HUES6 (cell line): ENCODE data around the gene BCAR3.

Experiments
- H3K27ac ChIP-seq: 2 replicates; pipeline ENCODE4 v1.7.0; 2013; ENCODE audit warnings: low read depth, mild to moderate bottlenecking, low read length, inconsistent platforms
- H3K27me3 ChIP-seq: 2 replicates; pipeline ENCODE4 v1.6.1; 2013; ENCODE audit warnings: low read length; ENCODE audit not compliant: control insufficient read depth, insufficient read depth
- H3K36me3 ChIP-seq: 2 replicates; pipeline ENCODE4 v1.6.1; 2013; ENCODE audit warnings: low read length; ENCODE audit not compliant: control insufficient read depth, insufficient read depth
- H3K4me1 ChIP-seq: 2 replicates; pipeline ENCODE4 v1.6.1; 2013; ENCODE audit warnings: low read length; ENCODE audit not compliant: control insufficient read depth, insufficient read depth
- H3K4me3 ChIP-seq: 2 replicates; pipeline ENCODE4 v1.5.1; 2013; ENCODE audit warnings: low read depth, low read length
- H3K9ac ChIP-seq: one replicate; pipeline ENCODE4 v1.6.1; 2013; ENCODE audit warnings: mild to moderate bottlenecking, low read length
- H3K9me3 ChIP-seq: 2 replicates; pipeline ENCODE4 v1.6.1; 2013; ENCODE audit warnings: low read depth, low read length; ENCODE audit not compliant: control insufficient read depth, insufficient read depth

Gene BCAR3

GRCh38 chr1:93531193-93531592 is 150.4 kb downstream of the BCAR3 start:
- no peak overlapping the region for H3K27ac ChIP-seq
- H3K9ac ChIP-seq = no peak overlapping the region
- H3K27me3 ChIP-seq = no peaks in the 10 kb centered on the region
- H3K36me3 ChIP-seq = peaks cover 70% of the 10 kb centered on the region
- 0 out of 2 replicates have a peak, but pooled peaks cover 1% of the 10 kb centered on the region for H3K4me1 ChIP-seq
- H3K4me3 ChIP-seq = no peak overlapping the region
- no peaks in the 10 kb centered on the region for H3K9me3 ChIP-seq

DNA sequence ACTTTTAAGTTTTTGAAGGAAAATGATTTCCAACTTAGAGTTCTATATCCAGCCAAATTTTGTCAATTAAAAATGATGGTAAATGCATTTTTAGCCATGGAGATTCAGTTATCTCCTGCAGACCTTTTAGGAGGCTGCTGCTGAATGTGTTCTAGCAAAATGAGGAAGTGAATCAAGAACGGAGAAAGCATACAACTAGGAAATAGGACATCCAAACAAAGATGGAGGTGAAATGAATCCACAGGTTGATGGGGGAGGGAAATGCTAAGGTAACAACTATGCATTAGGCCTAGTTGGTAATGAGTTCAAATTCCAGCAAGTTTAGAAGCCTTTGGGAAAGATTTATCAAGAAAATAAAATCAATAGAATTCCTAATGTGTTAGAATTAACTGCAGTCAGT is 153.2 kb downstream of the BCAR3 start:
- no peak overlapping the region for H3K27ac ChIP-seq
- H3K4me3 ChIP-seq = no peak overlapping the region
- no peaks in the 10 kb centered on the region for H3K9me3 ChIP-seq
- 0 out of 2 replicates have a peak, but pooled peaks cover 4% of the 10 kb centered on the region for H3K4me1 ChIP-seq
- H3K27me3 ChIP-seq = no peaks in the 10 kb centered on the region
- H3K9ac ChIP-seq = no peak overlapping the region
- peaks cover 63% of the 10 kb centered on the region for H3K36me3 ChIP-seq

GRCh38 chr1:93526431-93526830 is 155.2 kb downstream of the BCAR3 start:
- no peak overlapping the region for H3K9ac ChIP-seq
- no peak overlapping the region for H3K4me3 ChIP-seq
- H3K27ac ChIP-seq = no peak overlapping the region
- H3K9me3 ChIP-seq = no peaks in the 10 kb centered on the region
- H3K36me3 ChIP-seq = peaks cover 67% of the 10 kb centered on the region
- no peaks in the 10 kb centered on the region for H3K27me3 ChIP-seq
- 0 out of 2 replicates have a peak, but pooled peaks cover 4% of the 10 kb centered on the region for H3K4me1 ChIP-seq

DNA sequence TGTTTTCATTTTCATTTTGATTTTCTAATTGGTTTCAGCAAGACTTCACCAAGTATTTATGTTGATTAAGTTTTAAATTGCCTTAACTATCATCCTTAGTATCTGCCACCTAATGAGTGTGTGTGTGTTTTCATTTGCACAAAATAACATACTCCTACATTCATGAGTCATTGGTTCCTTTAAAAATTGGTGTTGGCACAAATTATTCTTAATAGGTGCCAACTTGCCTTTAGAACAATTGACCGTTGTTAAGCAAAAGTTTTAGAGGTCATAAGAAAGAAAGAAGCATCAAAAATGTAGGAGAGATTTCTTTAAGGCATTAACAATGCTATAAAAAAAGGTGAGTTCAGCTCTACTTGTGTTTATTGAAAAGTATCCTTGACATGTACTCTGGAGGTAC is 156.2 kb downstream of the BCAR3 start:
- Histone ChIP-seq H3K27ac (no peak overlapping the region), H3K4me3 (no peak overlapping the region), H3K4me1 (0 out of 2 replicates have a peak, but pooled peaks cover 4% of the 10 kb centered on the region), H3K9me3 (no peaks in the 10 kb centered on the region), H3K36me3 (peaks cover 64% of the 10 kb centered on the region), H3K27me3 (no peaks in the 10 kb centered on the region), H3K9ac (no peak overlapping the region)

DNA sequence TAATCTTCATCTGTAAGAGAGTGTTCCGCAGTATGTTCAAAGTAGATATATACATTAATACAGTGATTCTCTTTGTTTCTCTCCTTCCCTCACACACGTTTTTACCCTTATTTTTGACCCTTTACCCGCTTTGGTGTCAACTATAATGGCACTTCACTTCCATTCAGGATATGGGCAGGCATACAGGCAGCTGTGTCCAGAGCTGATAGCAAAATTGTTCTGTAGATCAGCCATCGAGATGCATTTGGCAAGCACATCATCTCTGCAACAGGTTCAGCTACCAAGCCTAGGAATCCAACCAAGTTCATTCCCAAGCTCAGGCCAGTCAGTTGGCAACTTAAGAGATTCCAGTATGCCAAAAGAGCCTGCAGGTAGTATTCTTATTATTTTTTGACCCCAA is 158.9 kb downstream of the BCAR3 start:
- peaks cover 41% of the 10 kb centered on the region for H3K36me3 ChIP-seq
- no peak overlapping the region for H3K27ac ChIP-seq
- 0 out of 2 replicates have a peak, but pooled peaks cover 4% of the 10 kb centered on the region for H3K4me1 ChIP-seq
- no peak overlapping the region for H3K4me3 ChIP-seq
- no peaks in the 10 kb centered on the region for H3K9me3 ChIP-seq
- no peaks in the 10 kb centered on the region for H3K27me3 ChIP-seq
- H3K9ac ChIP-seq = no peak overlapping the region

DNA sequence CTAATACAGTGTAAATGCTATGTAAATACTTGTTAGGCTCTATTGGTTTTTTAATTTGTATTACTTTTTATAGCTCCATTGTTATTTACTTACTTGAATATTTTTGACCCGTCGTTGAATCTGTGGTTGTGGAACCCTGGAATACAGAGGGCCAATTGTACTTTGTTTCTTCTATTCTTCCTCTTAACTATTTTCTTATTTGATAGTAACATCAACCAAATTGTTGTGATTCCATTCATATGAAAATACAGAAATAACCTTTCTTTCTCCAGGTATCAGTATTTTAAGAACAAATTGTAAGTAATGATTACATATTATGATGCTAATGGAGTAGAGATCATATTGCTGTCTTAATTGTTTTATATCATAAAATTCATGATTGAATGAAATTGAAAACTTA is 160.0 kb downstream of the BCAR3 start:
- Histone ChIP-seq H3K27ac (no peak overlapping the region), H3K27me3 (no peaks in the 10 kb centered on the region), H3K9ac (no peak overlapping the region), H3K36me3 (peaks cover 34% of the 10 kb centered on the region), H3K4me1 (0 out of 2 replicates have a peak, but pooled peaks cover 4% of the 10 kb centered on the region), H3K4me3 (no peak overlapping the region), H3K9me3 (no peaks in the 10 kb centered on the region)

DNA sequence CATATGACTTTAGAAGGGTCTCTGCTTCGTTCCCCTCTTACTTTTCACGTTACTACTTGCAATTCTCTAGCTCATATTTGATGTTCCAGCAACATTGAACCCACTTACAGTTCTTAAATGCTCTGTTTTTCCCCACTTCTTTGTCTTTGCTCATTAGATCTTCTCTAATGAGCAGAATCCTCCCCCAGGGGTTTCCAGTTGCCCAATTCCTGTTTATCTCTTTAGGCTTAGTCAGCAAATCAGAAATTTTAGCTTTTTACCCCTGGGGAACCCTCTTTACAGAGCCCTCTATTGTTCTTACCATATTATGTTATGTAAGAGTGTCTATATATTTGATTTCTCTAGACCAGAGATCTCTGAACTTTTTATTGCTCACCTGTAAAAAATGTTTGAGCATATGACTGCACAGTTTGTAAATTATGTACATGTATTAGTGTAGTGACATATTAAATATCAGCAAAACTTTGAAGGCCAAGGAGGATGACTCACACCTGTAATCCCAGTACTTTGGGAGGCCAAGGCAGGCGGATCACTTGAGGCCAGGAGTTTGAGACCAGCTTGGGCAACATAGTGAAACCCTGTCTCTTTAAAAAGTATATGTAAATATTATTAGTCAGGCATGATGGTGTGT is 162.3 kb downstream of the BCAR3 start:
- no peaks in the 10 kb centered on the region for H3K27me3 ChIP-seq
- no peak overlapping the region for H3K27ac ChIP-seq
- no peaks in the 10 kb centered on the region for H3K4me1 ChIP-seq
- H3K9ac ChIP-seq = no peak overlapping the region
- H3K9me3 ChIP-seq = no peaks in the 10 kb centered on the region
- H3K36me3 ChIP-seq = peaks cover 22% of the 10 kb centered on the region
- H3K4me3 ChIP-seq = no peak overlapping the region

DNA sequence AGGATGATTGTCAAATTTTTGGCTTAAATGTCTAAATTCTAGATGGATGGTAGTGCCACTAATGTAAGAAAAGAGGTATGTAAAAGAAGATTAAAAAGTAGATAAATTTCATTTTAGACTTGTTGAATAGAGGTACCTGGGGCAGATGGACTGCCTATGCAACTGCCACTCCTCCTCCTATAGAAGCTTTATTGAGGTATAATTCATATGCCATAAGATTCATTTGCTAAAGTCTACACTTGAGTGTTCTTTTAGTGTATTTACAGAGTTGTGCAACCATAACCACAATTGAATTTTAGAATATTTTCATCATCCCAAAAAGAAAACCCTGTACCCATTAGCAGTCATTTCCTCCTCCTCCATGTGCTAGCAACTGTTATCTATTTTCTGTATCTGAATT is 163.1 kb downstream of the BCAR3 start:
- Histone ChIP-seq H3K4me1 (no peaks in the 10 kb centered on the region), H3K4me3 (no peak overlapping the region), H3K36me3 (peaks cover 18% of the 10 kb centered on the region), H3K9ac (no peak overlapping the region), H3K9me3 (no peaks in the 10 kb centered on the region), H3K27ac (no peak overlapping the region), H3K27me3 (no peaks in the 10 kb centered on the region)

DNA sequence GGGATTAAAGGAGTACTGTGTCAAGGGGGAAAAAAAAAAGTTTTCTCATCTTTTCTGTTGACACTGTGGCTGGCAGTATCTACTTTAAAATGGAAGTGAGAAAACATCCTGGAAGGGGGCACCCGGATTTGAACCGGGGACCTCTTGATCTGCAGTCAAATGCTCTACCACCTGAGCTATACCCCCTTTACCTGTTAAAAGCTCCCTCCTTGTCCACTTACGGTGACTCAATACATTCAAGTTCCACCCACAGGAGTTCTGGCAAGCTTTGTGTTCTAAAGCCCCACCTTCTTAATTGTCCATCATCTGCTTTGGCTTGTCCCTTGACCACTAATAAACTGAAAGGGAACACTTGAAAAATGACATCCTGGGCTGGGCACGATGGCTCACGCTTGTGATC is 165.5 kb downstream of the BCAR3 start:
- H3K27me3 ChIP-seq = no peaks in the 10 kb centered on the region
- no peaks in the 10 kb centered on the region for H3K4me1 ChIP-seq
- no peaks in the 10 kb centered on the region for H3K9me3 ChIP-seq
- no peak overlapping the region for H3K9ac ChIP-seq
- H3K36me3 ChIP-seq = peaks cover 4% of the 10 kb centered on the region; the same call in 1 of the 2 replicates
- H3K4me3 ChIP-seq = no peak overlapping the region
- no peak overlapping the region for H3K27ac ChIP-seq
